Right lobe of liver (tissue), 4 donors: Measurements from ENCODE around the gene NDRG3.

Source experiments
- POLR2A ChIP-seq: fragments of 450-650 bp; IDR thresholded peaks from one replicate; pipeline ENCODE4 v1.6.1; 2017; ENCODE audit warnings: antibody characterized with exemption, mild to moderate bottlenecking
- TF ChIP-seq, protein P1 (sequence below), 4 donors: fragments of 200-600 bp in 3 of 4; fragments of 450-650 bp in 1 of 4; IDR thresholded peaks; one replicate each; pipeline versions ENCODE4 v1.5.1 to v1.8.0; 2016 to 2022; ENCODE audit warnings: antibody characterized with exemption in 4 of 4, mild to moderate bottlenecking in 2 of 4
- donor health status: DM: no; HTN: no; CAD: no.
- donor health status: DM: no; HTN: no; CAD: no.
- donor health status: DM: no; HTN: yes; CAD: no.

DNA sequence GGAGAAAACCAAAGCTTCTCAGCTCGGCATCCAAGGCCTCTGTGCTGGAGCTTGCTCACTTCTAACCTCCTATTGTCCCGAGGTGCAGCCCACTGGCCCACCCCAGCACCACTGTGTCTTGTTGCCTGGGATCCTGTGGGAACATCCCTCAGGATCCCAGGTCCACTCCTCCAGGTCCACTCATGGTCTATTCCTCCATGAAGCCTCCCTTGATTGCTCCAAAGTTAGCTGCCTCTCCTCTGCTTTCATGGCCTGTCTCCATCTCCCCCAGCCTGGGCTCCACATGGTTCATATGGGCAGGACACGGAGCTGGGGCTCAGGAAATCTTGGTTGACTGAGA is 113.8 kb downstream of the NDRG3 start:
- TF ChIP-seq POLR2A = no peak
- TF ChIP-seq, protein P1, sequence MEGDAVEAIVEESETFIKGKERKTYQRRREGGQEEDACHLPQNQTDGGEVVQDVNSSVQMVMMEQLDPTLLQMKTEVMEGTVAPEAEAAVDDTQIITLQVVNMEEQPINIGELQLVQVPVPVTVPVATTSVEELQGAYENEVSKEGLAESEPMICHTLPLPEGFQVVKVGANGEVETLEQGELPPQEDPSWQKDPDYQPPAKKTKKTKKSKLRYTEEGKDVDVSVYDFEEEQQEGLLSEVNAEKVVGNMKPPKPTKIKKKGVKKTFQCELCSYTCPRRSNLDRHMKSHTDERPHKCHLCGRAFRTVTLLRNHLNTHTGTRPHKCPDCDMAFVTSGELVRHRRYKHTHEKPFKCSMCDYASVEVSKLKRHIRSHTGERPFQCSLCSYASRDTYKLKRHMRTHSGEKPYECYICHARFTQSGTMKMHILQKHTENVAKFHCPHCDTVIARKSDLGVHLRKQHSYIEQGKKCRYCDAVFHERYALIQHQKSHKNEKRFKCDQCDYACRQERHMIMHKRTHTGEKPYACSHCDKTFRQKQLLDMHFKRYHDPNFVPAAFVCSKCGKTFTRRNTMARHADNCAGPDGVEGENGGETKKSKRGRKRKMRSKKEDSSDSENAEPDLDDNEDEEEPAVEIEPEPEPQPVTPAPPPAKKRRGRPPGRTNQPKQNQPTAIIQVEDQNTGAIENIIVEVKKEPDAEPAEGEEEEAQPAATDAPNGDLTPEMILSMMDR (IDR thresholded peaks at IDR 0.05) = no peak
